Measurements from ENCODE around the gene PLCG2. TPM values are rescaled to one million over a fixed set of nuclear protein-coding genes. Genes with fewer than 3 reads are reported as not detected.

The PLCG2 gene
- total RNA-seq, 1 donor from 2014 or later, result 7.1 TPM

DNA sequence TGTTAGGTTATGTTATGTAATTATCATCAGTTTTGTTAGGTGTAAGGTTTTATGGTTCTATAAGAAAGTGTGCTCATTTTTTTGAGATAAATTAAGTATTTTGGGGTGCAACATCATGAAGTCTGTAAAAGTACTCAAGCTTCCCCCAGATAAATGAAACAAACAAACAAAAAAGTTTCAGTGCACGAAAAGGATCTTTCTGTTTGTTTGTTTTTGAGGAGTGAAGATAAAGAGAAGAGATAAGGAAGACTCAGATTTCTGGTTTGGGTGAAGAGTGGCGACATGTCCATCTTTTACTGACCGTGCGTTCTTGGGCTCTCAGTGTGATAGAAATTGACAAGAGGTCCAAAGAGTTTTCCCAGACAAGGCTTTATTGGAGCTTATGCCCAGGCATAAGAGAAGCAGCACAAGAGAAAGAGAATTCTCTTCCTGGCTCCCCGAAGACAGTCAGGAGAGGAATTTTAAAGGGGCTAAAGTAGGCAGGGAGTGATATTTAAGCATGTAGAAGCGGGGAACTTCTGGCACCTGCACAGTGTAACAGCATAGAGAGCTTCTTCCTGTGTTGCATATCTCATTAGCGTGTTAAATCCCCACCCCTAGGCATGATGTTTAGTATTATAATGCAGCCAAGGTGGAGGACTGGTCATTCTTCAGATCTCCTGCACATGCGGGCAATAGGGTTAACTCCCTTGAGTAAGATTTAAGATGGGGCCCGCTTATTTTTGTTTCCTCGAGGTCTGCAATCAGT, 71.3 kb downstream of the PLCG2 start:
- H3K27me3 Mint-ChIP-seq (ENCODE audit: low read depth), result peaks cover 7% of the 10 kb centered on the region
- intact Hi-C loops (cut with micrococcal nuclease), result no loop called here
- no peaks in the 10 kb centered on the region for H3K36me3 Mint-ChIP-seq (ENCODE audit: low read depth)
- no peaks in the 10 kb centered on the region for H3K4me1 Mint-ChIP-seq (ENCODE audit: low read depth)
- no peak overlapping the region for H3K27ac Mint-ChIP-seq
- no peak for DNase-seq (ENCODE audit: low spot score)
- H3K4me3 Mint-ChIP-seq (ENCODE audit: low read depth), result no peak overlapping the region
- H3K9me3 Mint-ChIP-seq, result no peaks in the 10 kb centered on the region

- no peaks in the 10 kb centered on the region for H3K9me3 Mint-ChIP-seq
- no peaks in the 10 kb centered on the region for H3K36me3 Mint-ChIP-seq (ENCODE audit: low read depth)
- DNase-seq (ENCODE audit: low spot score), result no peak
- intact Hi-C loops (cut with micrococcal nuclease), result no loop called here
- peaks cover 4% of the 10 kb centered on the region for H3K27me3 Mint-ChIP-seq (ENCODE audit: low read depth)
- no peak overlapping the region for H3K4me3 Mint-ChIP-seq (ENCODE audit: low read depth)
- no peaks in the 10 kb centered on the region for H3K4me1 Mint-ChIP-seq (ENCODE audit: low read depth)
- no peak overlapping the region for H3K27ac Mint-ChIP-seq
Observed at GRCh38 chr16:81852347-81852746, 73.3 kb downstream of the PLCG2 start.

DNA sequence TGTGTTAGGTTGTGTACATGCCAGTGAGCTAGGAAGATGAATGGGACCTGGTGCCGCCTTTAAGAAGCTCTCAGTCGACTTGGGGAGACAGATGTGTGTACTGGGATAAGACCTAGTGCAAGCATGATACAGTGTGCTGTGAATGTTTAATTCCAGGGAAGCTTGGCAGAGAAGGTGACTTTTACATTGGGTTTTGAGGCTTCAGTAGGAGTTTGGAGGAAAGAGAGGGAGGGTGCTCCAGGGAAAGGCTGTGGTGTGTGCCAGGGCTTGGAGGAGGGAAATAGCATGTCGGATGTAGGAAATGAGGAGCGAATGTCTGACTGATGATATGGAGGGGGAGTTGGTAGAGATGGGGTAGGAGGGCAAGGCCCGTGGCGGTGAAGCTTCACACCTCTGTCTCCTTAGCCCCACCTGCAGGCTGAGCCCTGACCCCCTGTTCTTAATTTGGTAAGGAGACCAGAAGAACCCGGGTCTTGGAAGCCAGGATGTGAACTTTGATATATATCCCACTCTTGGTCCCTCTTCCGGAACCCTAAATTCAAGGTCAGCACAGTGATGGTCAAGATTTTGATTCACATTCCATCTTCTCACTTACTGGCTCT, 76.6 kb downstream of the PLCG2 start:
- Mint-ChIP-seq H3K27me3 (ENCODE audit: low read depth) (no peaks in the 10 kb centered on the region), H3K4me3 (ENCODE audit: low read depth) (no peak overlapping the region), H3K36me3 (ENCODE audit: low read depth) (no peaks in the 10 kb centered on the region), H3K27ac (no peak overlapping the region), H3K9me3 (no peaks in the 10 kb centered on the region), H3K4me1 (ENCODE audit: low read depth) (no peaks in the 10 kb centered on the region)
- no peak for DNase-seq (ENCODE audit: low spot score)
- intact Hi-C loops (cut with micrococcal nuclease), result no loop called here

GRCh38 chr16:81860287-81861266, 81.5 kb downstream of the PLCG2 start:
- no peak for DNase-seq (ENCODE audit: low spot score)
- Mint-ChIP-seq H3K9me3 (no peaks in the 10 kb centered on the region), H3K27me3 (ENCODE audit: low read depth) (no peaks in the 10 kb centered on the region), H3K27ac (no peak overlapping the region), H3K36me3 (ENCODE audit: low read depth) (no peaks in the 10 kb centered on the region), H3K4me3 (ENCODE audit: low read depth) (no peak overlapping the region), H3K4me1 (ENCODE audit: low read depth) (no peaks in the 10 kb centered on the region)
- intact Hi-C loops (cut with micrococcal nuclease), result no loop called here

GRCh38 chr16:81861503-81861902, 82.4 kb downstream of the PLCG2 start:
- Mint-ChIP-seq H3K27ac (no peak overlapping the region), H3K9me3 (no peaks in the 10 kb centered on the region), H3K4me3 (ENCODE audit: low read depth) (no peak overlapping the region), H3K4me1 (ENCODE audit: low read depth) (no peaks in the 10 kb centered on the region), H3K36me3 (ENCODE audit: low read depth) (no peaks in the 10 kb centered on the region), H3K27me3 (ENCODE audit: low read depth) (no peaks in the 10 kb centered on the region)
- no peak for DNase-seq (ENCODE audit: low spot score)
- intact Hi-C loops (cut with micrococcal nuclease), result no loop called here

DNA sequence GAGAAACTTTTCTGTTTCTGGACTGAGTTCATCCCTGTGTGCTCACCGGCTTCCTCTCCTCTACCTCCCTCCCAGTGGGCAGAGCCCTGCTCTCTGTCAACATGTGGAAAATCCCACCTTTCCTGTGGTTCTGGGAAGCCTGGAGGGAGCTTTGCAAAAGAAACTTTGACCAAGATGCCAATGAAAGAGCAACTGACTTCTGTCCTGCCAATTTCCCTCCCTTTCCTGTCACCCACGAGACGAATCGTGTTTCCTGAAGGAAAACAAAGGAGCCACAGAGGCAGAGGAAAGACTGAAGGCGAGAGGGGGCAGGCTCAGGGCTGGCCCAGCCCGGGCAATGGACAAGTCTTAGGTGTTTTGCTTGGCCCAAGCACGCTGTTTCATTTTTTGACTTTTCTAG, 82.8 kb downstream of the PLCG2 start:
- Mint-ChIP-seq H3K27me3 (ENCODE audit: low read depth) (no peaks in the 10 kb centered on the region), H3K9me3 (no peaks in the 10 kb centered on the region), H3K4me1 (ENCODE audit: low read depth) (no peaks in the 10 kb centered on the region), H3K4me3 (ENCODE audit: low read depth) (no peak overlapping the region), H3K36me3 (ENCODE audit: low read depth) (no peaks in the 10 kb centered on the region), H3K27ac (no peak overlapping the region)
- intact Hi-C loops (cut with micrococcal nuclease), result no loop called here
- DNase-seq (ENCODE audit: low spot score), result no peak

GRCh38 chr16:81863630-81864352, 84.7 kb downstream of the PLCG2 start:
- DNase-seq (ENCODE audit: low spot score), result no peak
- Mint-ChIP-seq H3K4me3 (ENCODE audit: low read depth) (no peak overlapping the region), H3K4me1 (ENCODE audit: low read depth) (no peaks in the 10 kb centered on the region), H3K27me3 (ENCODE audit: low read depth) (no peaks in the 10 kb centered on the region), H3K9me3 (no peaks in the 10 kb centered on the region), H3K27ac (no peak overlapping the region), H3K36me3 (ENCODE audit: low read depth) (no peaks in the 10 kb centered on the region)
- intact Hi-C loops (cut with micrococcal nuclease), result no loop called here

GRCh38 chr16:81864646-81865382, 85.7 kb downstream of the PLCG2 start:
- H3K27me3 Mint-ChIP-seq (ENCODE audit: low read depth), result no peaks in the 10 kb centered on the region
- intact Hi-C loops (cut with micrococcal nuclease), result no loop called here
- DNase-seq (ENCODE audit: low spot score), result no peak
- H3K4me3 Mint-ChIP-seq (ENCODE audit: low read depth), result no peak overlapping the region
- no peaks in the 10 kb centered on the region for H3K36me3 Mint-ChIP-seq (ENCODE audit: low read depth)
- H3K27ac Mint-ChIP-seq, result no peak overlapping the region
- H3K4me1 Mint-ChIP-seq (ENCODE audit: low read depth), result no peaks in the 10 kb centered on the region
- no peaks in the 10 kb centered on the region for H3K9me3 Mint-ChIP-seq

GRCh38 chr16:81866820-81867440, 87.8 kb downstream of the PLCG2 start:
- Mint-ChIP-seq H3K27ac (no peak overlapping the region), H3K27me3 (ENCODE audit: low read depth) (no peaks in the 10 kb centered on the region), H3K4me3 (ENCODE audit: low read depth) (no peak overlapping the region), H3K4me1 (ENCODE audit: low read depth) (no peaks in the 10 kb centered on the region), H3K9me3 (no peaks in the 10 kb centered on the region), H3K36me3 (ENCODE audit: low read depth) (no peaks in the 10 kb centered on the region)
- no peak for DNase-seq (ENCODE audit: low spot score)
- intact Hi-C loops (cut with micrococcal nuclease), result no loop called here

DNA sequence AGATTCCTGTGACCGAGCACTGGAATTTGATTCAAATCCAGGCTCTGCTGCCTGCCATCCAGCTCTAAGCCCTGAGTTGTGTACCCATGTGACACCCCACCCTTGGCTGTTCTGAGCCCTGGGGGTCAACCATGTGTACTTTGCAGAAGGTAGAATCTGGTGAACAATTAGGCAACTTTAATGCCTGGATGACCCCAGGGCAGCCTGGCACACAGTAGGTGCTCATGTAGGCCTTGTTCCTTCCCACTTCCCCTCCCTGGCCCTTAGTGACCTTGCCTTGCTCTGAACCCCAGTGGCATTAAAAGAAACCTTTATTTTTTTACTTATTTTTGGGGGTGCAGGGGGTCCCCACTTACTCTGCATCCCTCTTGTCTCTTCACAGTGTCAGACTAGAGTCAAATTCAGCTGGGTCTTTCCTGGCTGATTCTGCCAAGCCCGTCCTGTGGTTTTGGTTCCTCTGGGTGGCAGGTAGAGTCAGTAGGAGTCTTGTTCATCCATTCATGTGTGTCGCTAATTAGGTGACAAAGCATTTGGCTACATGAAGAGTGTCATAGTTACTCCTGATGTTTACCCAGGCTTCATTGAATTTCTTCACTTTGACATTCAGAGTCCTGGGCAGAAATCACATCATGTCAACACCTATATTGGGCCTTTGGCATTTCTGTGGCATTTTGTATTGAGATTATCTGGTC, 89.1 kb downstream of the PLCG2 start:
- Mint-ChIP-seq H3K4me3 (ENCODE audit: low read depth) (no peak overlapping the region), H3K36me3 (ENCODE audit: low read depth) (no peaks in the 10 kb centered on the region), H3K4me1 (ENCODE audit: low read depth) (peaks cover 6% of the 10 kb centered on the region), H3K27me3 (ENCODE audit: low read depth) (no peaks in the 10 kb centered on the region), H3K27ac (no peak overlapping the region), H3K9me3 (no peaks in the 10 kb centered on the region)
- DNase-seq (ENCODE audit: low spot score), result no peak
- intact Hi-C loops (cut with micrococcal nuclease), result no loop called here

GRCh38 chr16:81869326-81869725, 90.2 kb downstream of the PLCG2 start:
- peaks cover 9% of the 10 kb centered on the region for H3K4me1 Mint-ChIP-seq (ENCODE audit: low read depth)
- H3K9me3 Mint-ChIP-seq, result no peaks in the 10 kb centered on the region
- no peak overlapping the region for H3K4me3 Mint-ChIP-seq (ENCODE audit: low read depth)
- intact Hi-C loops (cut with micrococcal nuclease), result no loop called here
- no peak overlapping the region for H3K27ac Mint-ChIP-seq
- DNase-seq (ENCODE audit: low spot score), result no peak
- no peaks in the 10 kb centered on the region for H3K36me3 Mint-ChIP-seq (ENCODE audit: low read depth)
- H3K27me3 Mint-ChIP-seq (ENCODE audit: low read depth), result no peaks in the 10 kb centered on the region
